Measurements from ENCODE around the gene HIP1R.

HIP1R gene

DNA sequence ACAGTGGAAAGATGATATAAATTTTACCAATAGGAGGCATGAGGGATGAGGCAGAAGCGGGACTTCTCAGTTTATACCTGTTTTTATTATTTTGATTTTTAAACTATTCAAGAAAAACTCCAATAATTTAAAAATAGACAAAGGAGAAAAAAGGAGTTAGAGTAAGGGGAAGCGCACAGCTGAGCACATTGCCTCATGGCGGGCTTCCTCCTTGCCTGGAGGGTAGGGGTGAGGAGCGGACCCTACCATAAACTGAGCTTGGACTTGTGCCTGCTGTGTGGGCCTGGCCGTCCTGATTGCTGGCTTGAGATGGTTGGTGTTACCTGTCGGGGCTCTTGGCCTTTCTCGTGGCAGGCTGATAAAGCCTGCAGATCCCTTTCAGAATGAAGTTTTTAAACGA is 15.1 kb upstream of the HIP1R start:
- TF ChIP-seq FOXK2 (IDR thresholded peaks at IDR 0.05) (no peak), HDGF (IDR thresholded peaks at IDR 0.05; ENCODE audit: borderline replicate concordance) (no peak), LEF1 (IDR thresholded peaks at IDR 0.05; ENCODE audit: borderline replicate concordance) (no peak), ELF4 (IDR thresholded peaks at IDR 0.05) (no peak), L3MBTL2 (conservative IDR thresholded peaks at IDR 0.05) (no peak)
- ChIA-PET POLR2A (no interaction called here), CTCF (interaction anchor here (0.7 to 1.4 kb wide), 2 partner anchors 13 to 26 kb away, joined by 3 to 4 read pairs; no protein-coding TSS in a partner anchor)
- no peak for DNase-seq (ENCODE audit: extremely low spot score)

DNA sequence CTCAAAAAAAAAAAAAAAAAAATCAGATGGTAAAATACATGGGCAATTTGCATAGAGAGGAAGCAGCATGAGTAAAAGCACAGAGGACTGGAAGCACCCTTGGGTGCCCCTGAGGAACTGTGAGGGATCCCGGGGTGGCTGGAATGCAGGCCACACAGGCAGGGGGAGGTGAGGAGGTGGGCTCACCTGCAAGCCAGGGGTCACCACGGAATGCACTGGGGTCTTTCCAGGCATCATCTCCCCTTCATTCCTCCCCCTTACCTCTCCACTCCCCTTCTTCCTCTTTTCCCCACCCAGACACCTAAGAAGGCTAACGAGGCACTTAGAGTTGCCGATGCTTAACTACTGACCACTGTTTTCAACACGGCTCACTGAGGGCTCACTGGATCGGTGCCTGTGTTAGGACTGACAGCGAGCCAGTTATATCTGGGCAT is 14.4 kb upstream of the HIP1R start:
- no peak for TF ChIP-seq LEF1 (IDR thresholded peaks at IDR 0.05; ENCODE audit: borderline replicate concordance)
- TF ChIP-seq, protein P1, sequence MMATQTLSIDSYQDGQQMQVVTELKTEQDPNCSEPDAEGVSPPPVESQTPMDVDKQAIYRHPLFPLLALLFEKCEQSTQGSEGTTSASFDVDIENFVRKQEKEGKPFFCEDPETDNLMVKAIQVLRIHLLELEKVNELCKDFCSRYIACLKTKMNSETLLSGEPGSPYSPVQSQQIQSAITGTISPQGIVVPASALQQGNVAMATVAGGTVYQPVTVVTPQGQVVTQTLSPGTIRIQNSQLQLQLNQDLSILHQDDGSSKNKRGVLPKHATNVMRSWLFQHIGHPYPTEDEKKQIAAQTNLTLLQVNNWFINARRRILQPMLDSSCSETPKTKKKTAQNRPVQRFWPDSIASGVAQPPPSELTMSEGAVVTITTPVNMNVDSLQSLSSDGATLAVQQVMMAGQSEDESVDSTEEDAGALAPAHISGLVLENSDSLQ (IDR thresholded peaks at IDR 0.05) = no peak
- TF ChIP-seq HDGF (IDR thresholded peaks at IDR 0.05; ENCODE audit: borderline replicate concordance) = no peak
- TF ChIP-seq CTBP1 (IDR thresholded peaks at IDR 0.05; ENCODE audit: borderline replicate concordance) = no peak
- no peak for TF ChIP-seq BHLHE40 (IDR thresholded peaks at IDR 0.05; ENCODE audit: borderline replicate concordance)
- TF ChIP-seq ELF4 (IDR thresholded peaks at IDR 0.05) = no peak
- TF ChIP-seq FOXK2 (IDR thresholded peaks at IDR 0.05) = no peak
- no peak for TF ChIP-seq TARDBP (IDR thresholded peaks at IDR 0.05)
- TF ChIP-seq SUZ12 (IDR thresholded peaks at IDR 0.05) = no peak
- ChIA-PET POLR2A (no interaction called here), CTCF (interaction anchor here (1.4 kb wide), 1 partner anchor 27 kb away, joined by 4 read pairs; no protein-coding TSS in a partner anchor)
- DNase-seq (ENCODE audit: extremely low spot score) = no peak

DNA sequence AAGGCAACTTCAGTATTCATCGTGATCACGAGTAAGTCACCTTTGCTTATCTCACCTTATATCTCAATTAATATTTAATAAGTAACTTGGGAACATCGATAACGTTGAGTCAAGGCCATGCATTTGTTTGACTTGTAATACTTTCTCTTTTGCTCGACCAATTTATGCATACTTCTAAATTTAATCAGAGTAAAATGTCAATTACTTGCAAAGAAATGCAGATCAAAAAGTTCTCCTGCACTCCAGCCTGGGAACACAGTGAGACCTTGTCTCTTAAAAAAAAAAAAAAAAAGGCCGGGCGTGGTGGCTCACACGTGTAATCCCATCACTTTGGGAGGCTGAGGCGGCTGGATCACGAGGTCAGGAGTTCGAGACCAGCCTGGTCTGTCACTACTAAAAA is 11.8 kb upstream of the HIP1R start:
- no peak for DNase-seq (ENCODE audit: extremely low spot score)
- ChIA-PET POLR2A (no interaction called here), CTCF (no interaction called here)
- TF ChIP-seq TARDBP (IDR thresholded peaks at IDR 0.05) (no peak), BHLHE40 (IDR thresholded peaks at IDR 0.05; ENCODE audit: borderline replicate concordance) (no peak), HDGF (IDR thresholded peaks at IDR 0.05; ENCODE audit: borderline replicate concordance) (no peak), FOXA1 (IDR thresholded peaks at IDR 0.05) (no peak)
- TF ChIP-seq, protein P1 (IDR thresholded peaks at IDR 0.05) = no peak

DNA sequence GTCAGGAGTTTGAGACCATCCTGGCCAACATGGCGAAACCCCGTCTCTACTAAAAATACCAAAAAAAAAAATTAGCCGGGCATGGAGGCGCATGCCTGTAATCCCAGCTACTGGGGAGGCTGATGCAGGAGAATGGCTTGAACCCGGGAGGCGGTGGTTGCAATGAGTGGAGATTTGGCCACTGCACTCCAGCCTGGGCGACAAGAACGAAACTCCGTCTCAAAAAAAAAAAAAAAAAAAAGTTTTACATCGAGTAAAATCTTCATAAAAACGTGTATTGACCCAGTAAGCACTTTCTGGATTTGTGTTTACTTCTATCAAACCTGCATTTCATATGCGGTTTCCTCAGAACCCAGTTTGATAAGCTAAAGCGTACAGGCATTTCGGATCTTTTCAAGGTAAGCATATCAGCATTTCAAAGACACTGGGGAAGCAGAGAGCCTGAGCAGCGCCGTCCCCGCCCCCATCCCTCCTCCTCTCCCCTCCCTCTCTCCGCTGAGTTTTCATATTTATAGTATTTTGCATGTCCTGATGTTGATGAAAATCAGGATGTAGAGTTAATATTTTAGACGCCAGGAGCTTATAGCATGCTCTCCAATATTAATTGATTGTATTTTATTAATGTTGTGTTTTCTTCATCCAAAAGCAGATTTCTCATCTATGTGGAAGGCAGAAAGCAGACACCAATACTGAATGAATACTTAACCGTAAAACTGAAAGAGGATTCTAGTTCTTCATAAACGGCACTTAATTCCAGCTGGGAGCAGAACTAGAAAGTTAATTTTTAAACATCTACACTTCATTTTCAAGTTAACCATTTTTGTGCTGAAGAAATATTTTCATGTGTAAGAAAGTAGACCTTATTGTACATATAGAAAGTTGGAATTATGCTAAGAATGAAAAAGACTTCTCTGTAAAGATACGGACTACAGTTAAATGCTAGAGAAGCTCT is 9.2 kb upstream of the HIP1R start:
- ChIA-PET CTCF (interaction anchor here (0.6 to 1.5 kb wide), 3 partner anchors 33 to 182 kb away, joined by 3 to 6 read pairs (median 3); no protein-coding TSS in a partner anchor), POLR2A (interaction anchor here (0.6 kb wide), 1 partner anchor 317 kb away, joined by 3 read pairs; no protein-coding TSS in a partner anchor)

DNA sequence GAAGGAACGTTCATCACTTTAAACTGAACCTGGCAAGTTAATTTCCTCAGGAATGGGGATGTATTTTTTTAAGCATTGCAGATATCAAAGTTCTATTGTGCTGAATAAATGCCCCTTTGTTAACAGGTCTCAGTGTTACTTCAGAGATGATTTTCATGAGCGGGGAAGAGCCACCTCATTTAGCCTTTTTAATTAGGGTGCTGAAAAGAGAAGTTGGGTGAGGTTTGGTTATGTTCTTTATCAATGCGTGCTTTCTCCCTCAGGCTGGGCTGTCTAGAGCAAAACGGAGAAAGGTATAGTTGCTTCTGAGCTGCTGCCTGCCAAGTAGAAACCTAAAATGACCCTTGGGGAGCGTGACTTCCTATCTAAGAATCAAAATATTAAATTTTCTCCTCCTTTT is 8.0 kb upstream of the HIP1R start:
- no peak for TF ChIP-seq FOXK2 (IDR thresholded peaks at IDR 0.05)
- no peak for TF ChIP-seq HDGF (IDR thresholded peaks at IDR 0.05; ENCODE audit: borderline replicate concordance)
- TF ChIP-seq LEF1 (IDR thresholded peaks at IDR 0.05; ENCODE audit: borderline replicate concordance) = no peak
- no peak for TF ChIP-seq SUZ12 (IDR thresholded peaks at IDR 0.05)
- TF ChIP-seq ARNT (IDR thresholded peaks at IDR 0.05) = no peak
- TF ChIP-seq CTBP1 (IDR thresholded peaks at IDR 0.05; ENCODE audit: borderline replicate concordance) = no peak
- no peak for TF ChIP-seq BHLHE40 (IDR thresholded peaks at IDR 0.05; ENCODE audit: borderline replicate concordance)
- TF ChIP-seq ZNF384 (IDR thresholded peaks at IDR 0.05) = no peak
- no peak for TF ChIP-seq TARDBP (IDR thresholded peaks at IDR 0.05)
- TF ChIP-seq L3MBTL2 (conservative IDR thresholded peaks at IDR 0.05) = no peak
- no peak for TF ChIP-seq FOXA1 (IDR thresholded peaks at IDR 0.05)
- TF ChIP-seq, protein P1 (IDR thresholded peaks at IDR 0.05) = no peak
- TF ChIP-seq ELF4 (IDR thresholded peaks at IDR 0.05) = no peak
- TF ChIP-seq NFRKB (IDR thresholded peaks at IDR 0.05) = no peak
- no peak for TF ChIP-seq FOXM1 (IDR thresholded peaks at IDR 0.05; ENCODE audit: borderline replicate concordance)
- no peak for TF ChIP-seq SP1 (IDR thresholded peaks at IDR 0.05)
- ChIA-PET CTCF (no interaction called here), POLR2A (no interaction called here)
- DNase-seq (ENCODE audit: extremely low spot score) = no peak

More for the DNA sequence above, 9.2 kb upstream of the HIP1R start:
- TF ChIP-seq TARDBP (IDR thresholded peaks at IDR 0.05) = no peak
- TF ChIP-seq FOXM1 (IDR thresholded peaks at IDR 0.05; ENCODE audit: borderline replicate concordance) = no peak
- no peak for TF ChIP-seq SUZ12 (IDR thresholded peaks at IDR 0.05)
- TF ChIP-seq ZNF384 (IDR thresholded peaks at IDR 0.05) = peak; percentile 75
- peak; percentile 48 for DNase-seq (ENCODE audit: extremely low spot score)

DNA sequence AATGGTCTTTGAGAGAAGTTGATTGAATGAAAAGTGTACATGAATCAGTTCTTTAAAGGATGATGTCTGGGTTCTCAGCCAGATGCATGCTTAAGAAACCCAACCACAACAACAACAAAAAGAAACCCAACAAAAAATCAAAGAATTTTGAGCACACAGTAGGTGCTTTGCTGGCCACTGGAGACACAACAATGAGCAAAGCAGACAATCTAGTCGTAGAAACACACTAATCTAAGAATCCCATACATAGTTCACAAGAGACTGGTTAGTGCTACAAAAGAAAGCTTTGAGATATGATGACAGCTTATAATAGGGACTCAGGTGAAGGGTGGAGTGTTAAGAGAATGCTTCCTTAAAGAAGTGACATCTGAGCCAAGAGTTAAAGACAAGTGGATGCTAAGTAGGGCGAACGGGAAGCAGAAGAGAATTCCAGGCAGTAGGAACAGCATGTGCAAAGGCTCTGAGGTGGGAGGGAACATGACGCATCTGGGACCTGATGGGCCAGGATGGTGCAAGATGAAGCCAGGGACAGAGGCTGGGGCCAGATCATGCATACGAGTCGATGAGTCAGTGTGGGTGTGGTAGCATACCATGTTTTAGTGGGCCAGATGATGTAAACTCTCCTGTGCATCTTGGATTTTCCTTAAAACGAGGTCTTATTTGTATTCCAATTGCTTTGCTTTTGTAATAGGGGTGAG is 4.6 kb upstream of the HIP1R start:
- DNase-seq (ENCODE audit: extremely low spot score) = no peak
- POLR2A ChIA-PET = no interaction called here
- TF ChIP-seq CTBP1 (IDR thresholded peaks at IDR 0.05; ENCODE audit: borderline replicate concordance) (no peak), NFRKB (IDR thresholded peaks at IDR 0.05) (no peak), FOXK2 (IDR thresholded peaks at IDR 0.05) (no peak), BHLHE40 (IDR thresholded peaks at IDR 0.05; ENCODE audit: borderline replicate concordance) (no peak), FOXM1 (IDR thresholded peaks at IDR 0.05; ENCODE audit: borderline replicate concordance) (no peak), L3MBTL2 (conservative IDR thresholded peaks at IDR 0.05) (no peak), HDGF (IDR thresholded peaks at IDR 0.05; ENCODE audit: borderline replicate concordance) (no peak)
- TF ChIP-seq, protein P1 (IDR thresholded peaks at IDR 0.05) = no peak
- CTCF ChIA-PET = interaction anchor here (0.6 kb wide), 1 partner anchor 264 kb away, joined by 3 read pairs; no protein-coding TSS in a partner anchor
